RWPE2 (cell line): ENCODE data around the gene SIRT5.
A peak's percentile ranks its signal among the peaks of the same experiment; 100 is the strongest.

Source experiments
- ATAC-seq: fragments of 200-7000 bp; cut with Tn5 transposase; 3 replicates; pipeline ENCODE4 v1.9.1; 2021; ENCODE audit warnings: low read depth
- DNase-seq: peaks from one replicate; pipeline ENCODE4 v3.0.0-alpha.2; 2020; ENCODE audit warnings: low spot score
- H3K27ac ChIP-seq: fragments of 450-650 bp; 2 replicates; pipeline ENCODE4 v1.5.1; 2017; ENCODE audit warnings: mild to moderate bottlenecking; ENCODE audit not compliant: poor library complexity, severe bottlenecking
- H3K27me3 ChIP-seq: fragments of 250-450 bp; sonication (Bioruptor Pico); 2 replicates; pipeline ENCODE4 v1.5.1; 2021; ENCODE audit warnings: mild to moderate bottlenecking, moderate library complexity; ENCODE audit not compliant: insufficient read depth, poor library complexity, severe bottlenecking
- H3K36me3 ChIP-seq: fragments of 250-450 bp; sonication (Bioruptor Pico); 2 replicates; pipeline ENCODE4 v1.5.1; 2020; ENCODE audit warnings: low read depth, mild to moderate bottlenecking, moderate library complexity
- H3K4me1 ChIP-seq: fragments of 250-450 bp; sonication (Bioruptor Pico); 2 replicates; pipeline ENCODE4 v1.5.1; 2021; ENCODE audit warnings: mild to moderate bottlenecking, moderate library complexity; ENCODE audit not compliant: insufficient read depth, poor library complexity, severe bottlenecking
- H3K4me3 ChIP-seq: fragments of 250-450 bp; sonication (Bioruptor Pico); 2 replicates; pipeline ENCODE4 v1.5.1; 2021; ENCODE audit warnings: mild to moderate bottlenecking, moderate library complexity; ENCODE audit not compliant: severe bottlenecking
- H3K9me3 ChIP-seq: fragments of 250-450 bp; sonication (Bioruptor Pico); 2 replicates; pipeline ENCODE4 v1.5.1; 2021; ENCODE audit warnings: mild to moderate bottlenecking, moderate library complexity; ENCODE audit not compliant: severe bottlenecking
- TF ChIP-seq, protein P1 (sequence below): fragments of 450-650 bp; IDR thresholded peaks from one replicate; pipeline ENCODE4 v1.5.1; 2017; ENCODE audit warnings: mild to moderate bottlenecking, moderate library complexity; ENCODE audit not compliant: poor library complexity, severe bottlenecking

The SIRT5 gene

DNA sequence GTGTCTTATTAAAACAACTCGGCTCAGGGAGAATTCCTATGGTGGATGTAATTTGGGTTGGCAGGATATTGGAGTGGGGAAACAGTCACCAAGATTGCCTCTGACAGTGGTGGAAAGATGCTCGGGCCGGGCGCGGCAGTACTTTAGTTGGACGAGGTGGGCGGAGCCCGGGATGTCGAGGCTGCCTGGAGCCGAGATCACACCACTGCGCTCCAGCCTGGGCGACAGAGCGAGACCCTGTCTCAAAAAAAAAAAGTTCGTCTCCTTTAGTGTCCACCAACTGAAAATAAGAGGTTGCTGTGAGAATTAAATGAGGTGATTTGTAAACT lies 41.4 kb downstream of the SIRT5 start:
- Histone ChIP-seq H3K36me3 (peaks cover 46% of the 10 kb centered on the region), H3K9me3 (no peaks in the 10 kb centered on the region), H3K27me3 (no peaks in the 10 kb centered on the region), H3K4me1 (peaks cover 13% of the 10 kb centered on the region), H3K4me3 (peak overlapping the region; percentile 66), H3K27ac (peak overlapping the region; percentile 68)
- DNase-seq (no peak), ATAC-seq (peak; percentile 53)
- TF ChIP-seq, protein P1, sequence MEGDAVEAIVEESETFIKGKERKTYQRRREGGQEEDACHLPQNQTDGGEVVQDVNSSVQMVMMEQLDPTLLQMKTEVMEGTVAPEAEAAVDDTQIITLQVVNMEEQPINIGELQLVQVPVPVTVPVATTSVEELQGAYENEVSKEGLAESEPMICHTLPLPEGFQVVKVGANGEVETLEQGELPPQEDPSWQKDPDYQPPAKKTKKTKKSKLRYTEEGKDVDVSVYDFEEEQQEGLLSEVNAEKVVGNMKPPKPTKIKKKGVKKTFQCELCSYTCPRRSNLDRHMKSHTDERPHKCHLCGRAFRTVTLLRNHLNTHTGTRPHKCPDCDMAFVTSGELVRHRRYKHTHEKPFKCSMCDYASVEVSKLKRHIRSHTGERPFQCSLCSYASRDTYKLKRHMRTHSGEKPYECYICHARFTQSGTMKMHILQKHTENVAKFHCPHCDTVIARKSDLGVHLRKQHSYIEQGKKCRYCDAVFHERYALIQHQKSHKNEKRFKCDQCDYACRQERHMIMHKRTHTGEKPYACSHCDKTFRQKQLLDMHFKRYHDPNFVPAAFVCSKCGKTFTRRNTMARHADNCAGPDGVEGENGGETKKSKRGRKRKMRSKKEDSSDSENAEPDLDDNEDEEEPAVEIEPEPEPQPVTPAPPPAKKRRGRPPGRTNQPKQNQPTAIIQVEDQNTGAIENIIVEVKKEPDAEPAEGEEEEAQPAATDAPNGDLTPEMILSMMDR: no peak

DNA sequence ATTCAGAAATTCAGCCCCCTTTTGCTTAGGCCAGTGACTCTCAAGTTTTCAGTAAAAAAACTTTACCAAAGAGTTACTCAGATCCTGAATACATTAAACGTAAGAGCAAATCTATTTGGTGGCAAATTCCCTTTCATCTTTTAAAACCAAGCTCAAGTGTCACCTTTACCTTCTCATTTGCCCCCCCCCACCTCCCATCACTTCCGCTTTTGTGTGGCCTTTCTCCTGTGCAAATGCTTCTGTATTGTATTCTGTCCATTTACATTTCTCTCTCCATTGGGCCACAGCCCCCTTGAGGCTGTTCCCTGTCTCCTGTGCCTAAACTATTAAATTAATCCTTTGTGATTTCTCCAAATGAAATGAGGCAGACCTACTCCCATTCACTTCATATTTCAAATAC lies 42.7 kb downstream of the SIRT5 start:
- ATAC-seq (no peak), DNase-seq (no peak)
- Histone ChIP-seq H3K27me3 (no peaks in the 10 kb centered on the region), H3K4me3 (no peak overlapping the region), H3K9me3 (no peaks in the 10 kb centered on the region), H3K36me3 (peaks cover 59% of the 10 kb centered on the region), H3K27ac (no peak overlapping the region), H3K4me1 (peaks cover 13% of the 10 kb centered on the region)
- TF ChIP-seq, protein P1: no peak

DNA sequence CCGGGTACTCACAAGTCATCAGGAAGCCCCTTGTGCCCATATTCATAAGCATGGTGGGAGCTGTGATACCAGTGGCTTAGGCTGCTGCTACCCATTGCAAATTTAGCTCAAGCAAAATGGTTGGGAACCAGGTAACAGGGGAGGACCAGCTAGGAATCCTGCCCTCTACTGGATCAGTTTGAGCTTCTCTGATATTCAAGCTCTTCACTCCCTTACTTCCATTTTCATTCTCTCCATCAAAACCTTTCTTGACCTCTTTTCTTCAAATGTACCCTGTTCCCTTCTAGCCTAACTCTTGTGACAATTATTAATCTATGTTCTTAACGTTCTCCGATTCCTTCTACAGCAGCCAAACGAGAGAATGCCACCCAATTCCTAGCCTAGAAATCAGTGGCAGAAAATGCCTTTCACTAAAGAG lies 50.5 kb downstream of the SIRT5 start:
- no peak for DNase-seq

DNA sequence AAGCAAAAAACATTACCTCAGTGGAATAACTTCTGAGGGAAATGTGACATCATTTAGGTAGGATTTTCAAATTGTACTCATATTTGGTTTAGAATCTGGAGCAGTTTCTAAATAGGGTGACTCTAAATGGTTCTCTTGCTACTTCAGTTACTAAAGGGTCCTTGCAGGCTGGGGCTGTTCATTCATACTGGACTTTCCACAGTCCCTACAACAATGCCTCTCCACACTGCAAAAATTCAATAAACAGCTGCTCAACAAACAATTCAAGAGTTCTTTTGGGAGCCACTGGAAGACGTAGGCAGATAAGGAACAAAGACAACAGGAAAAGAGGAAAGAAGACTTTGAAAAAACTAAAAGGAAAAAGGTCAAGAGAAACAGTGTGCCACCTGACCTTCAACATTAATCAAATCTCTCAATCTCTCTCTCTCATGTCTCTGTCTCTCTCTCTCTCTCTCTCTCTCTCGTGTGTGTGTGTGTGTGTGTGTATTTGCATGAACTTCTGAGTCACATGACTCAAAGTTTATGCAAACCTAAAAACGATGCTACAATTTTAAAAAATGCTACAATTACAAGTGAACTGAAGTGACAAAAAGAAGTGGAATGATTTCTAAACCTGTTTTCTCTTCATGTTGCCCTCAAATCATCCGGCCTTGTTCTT lies 55.2 kb downstream of the SIRT5 start:
- DNase-seq: no peak
- TF ChIP-seq, protein P1: no peak
- H3K4me3 ChIP-seq: no peak overlapping the region
- no peak overlapping the region for H3K27ac ChIP-seq
- H3K27me3 ChIP-seq: no peaks in the 10 kb centered on the region
- peaks cover 87% of the 10 kb centered on the region for H3K36me3 ChIP-seq
- no peaks in the 10 kb centered on the region for H3K4me1 ChIP-seq
- no peaks in the 10 kb centered on the region for H3K9me3 ChIP-seq
- ATAC-seq: no peak

More for the DNA sequence above, 50.5 kb downstream of the SIRT5 start:
- H3K27me3 ChIP-seq: no peaks in the 10 kb centered on the region
- peaks cover 97% of the 10 kb centered on the region for H3K36me3 ChIP-seq
- no peaks in the 10 kb centered on the region for H3K9me3 ChIP-seq
- no peaks in the 10 kb centered on the region for H3K4me1 ChIP-seq
- TF ChIP-seq, protein P1: peak; percentile 71
- H3K27ac ChIP-seq: no peak overlapping the region
- H3K4me3 ChIP-seq: no peak overlapping the region
- ATAC-seq: peak; percentile 59; the same call in 2 of the 3 replicates

DNA sequence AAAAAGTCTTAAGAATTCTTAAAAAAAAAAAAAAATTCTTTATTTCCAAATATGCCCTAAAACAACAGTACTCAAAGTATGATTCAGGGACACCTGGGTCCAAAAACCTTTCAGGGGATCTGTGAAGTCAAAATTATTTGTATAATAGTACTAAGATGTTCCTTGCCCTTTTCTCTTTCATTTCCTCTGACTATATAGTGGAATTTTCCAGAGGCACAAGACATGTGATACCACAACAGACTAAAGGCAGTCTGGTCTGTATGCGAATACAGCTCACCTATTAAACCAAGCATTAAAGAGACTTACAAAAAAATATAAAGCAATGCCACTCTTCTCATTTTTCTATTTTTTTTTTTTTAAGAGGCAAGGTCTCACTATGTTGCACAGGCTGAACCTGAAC lies 56.1 kb downstream of the SIRT5 start:
- no peak overlapping the region for H3K4me3 ChIP-seq
- ATAC-seq (no peak), DNase-seq (no peak)
- H3K9me3 ChIP-seq: no peaks in the 10 kb centered on the region
- H3K36me3 ChIP-seq: peaks cover 83% of the 10 kb centered on the region
- no peaks in the 10 kb centered on the region for H3K27me3 ChIP-seq
- no peaks in the 10 kb centered on the region for H3K4me1 ChIP-seq
- TF ChIP-seq, protein P1: no peak
- no peak overlapping the region for H3K27ac ChIP-seq
